K562 (cell line): Measurements from ENCODE around the gene RIMS3. TPM values are rescaled to one million over a fixed set of nuclear protein-coding genes. Genes with fewer than 3 reads are reported as not detected.

Source experiments
- ETV6 ChIP-seq, 3 experiments: fragments of 150-350 bp in 1 of 3; sonication (generic) in 1 of 3; formaldehyde crosslinking in 1 of 3; IDR thresholded peaks; 2 replicates each; pipeline versions ENCODE4 v1.6.1 to v1.8.0; 2014 to 2022; ENCODE audit warnings: borderline replicate concordance in 2 of 3, low read depth in 2 of 3, antibody characterized with exemption in 1 of 3, low read length in 1 of 3, mild to moderate bottlenecking in 1 of 3, missing genetic modification reagents in 1 of 3
- FOXJ3 ChIP-seq: sonication (generic); formaldehyde crosslinking; IDR thresholded peaks from 2 replicates; pipeline ENCODE4 v1.4.0; 2020; ENCODE audit warnings: mild to moderate bottlenecking, missing genetic modification reagents
- NONO ChIP-seq, 2 experiments: fragments of 200-400 bp in 1 of 2; fragments of 450-650 bp in 1 of 2; formaldehyde crosslinking in 1 of 2; IDR thresholded peaks; 2 replicates each; pipeline ENCODE4 v1.6.1; 2017; ENCODE audit warnings: low read depth in 2 of 2, mild to moderate bottlenecking in 2 of 2, moderate library complexity in 2 of 2, low read length in 1 of 2
- POLR2G ChIP-seq: fragments of 200-400 bp; formaldehyde crosslinking; IDR thresholded peaks from 2 replicates; pipeline ENCODE4 v1.6.1; 2017; ENCODE audit warnings: low read depth, mild to moderate bottlenecking, antibody characterized with exemption, low read length, moderate library complexity
- SETDB1 ChIP-seq: IDR thresholded peaks from one replicate; pipeline ENCODE4 v1.6.1; 2012; ENCODE audit warnings: low read length, control low read depth, inconsistent platforms
- TAF15 ChIP-seq: fragments of 200-400 bp; formaldehyde crosslinking; IDR thresholded peaks from 2 replicates; pipeline ENCODE4 v1.6.1; 2017; ENCODE audit warnings: mild to moderate bottlenecking, low read depth, low read length, moderate library complexity
- ZNF778 ChIP-seq: fragments of 450-650 bp; formaldehyde crosslinking; IDR thresholded peaks from 2 replicates; pipeline ENCODE4 v1.4.0; 2020; ENCODE audit warnings: mild to moderate bottlenecking, moderate library complexity
- polyA plus RNA-seq, 8 experiments: library from polyadenylated mRNA; depleted of rRNA in 4 of 8; stranded (reverse) in 5 of 8; unstranded in 3 of 8; fragments of >200 nt; fragmentation: Nextera tagmentation in 2 of 8; fragmentation: Illumina TruSeq in 1 of 8; extraction: Ambion mirVana in 2 of 8; extraction: Trizol in 1 of 8; gene quantifications; 2 replicates each; pipeline versions ENCODE4 v1.2.1 to v1.2.3, GENCODE V29; 2011 to 2014; ENCODE audit warnings: inconsistent platforms in 1 of 8, missing spikeins in 1 of 8
- total RNA-seq, 7 experiments: library from RNA; depleted of rRNA in 6 of 7; stranded (reverse); fragments of >200 nt in 6 of 7; fragmentation: Illumina TruSeq in 2 of 7; extraction: Trizol in 2 of 7; gene quantifications; 2 replicates each; pipeline versions ENCODE4 v1.2.1 to v1.2.3, GENCODE V29; 2011 to 2021; ENCODE audit warnings: low replicate concordance in 1 of 7
- TF ChIP-seq, protein P1 (sequence below), 2 experiments: fragments of 450-650 bp; formaldehyde crosslinking in 1 of 2; IDR thresholded peaks; 2 replicates each; pipeline versions ENCODE4 v1.4.0 to v1.6.1; 2014 to 2020; ENCODE audit warnings: mild to moderate bottlenecking in 2 of 2, borderline replicate concordance in 1 of 2, low read depth in 1 of 2
- TF ChIP-seq, protein P2 (sequence below): sonication (generic); formaldehyde crosslinking; IDR thresholded peaks from 2 replicates; pipeline ENCODE4 v1.4.0; 2020; ENCODE audit warnings: mild to moderate bottlenecking, missing genetic modification reagents
- TF ChIP-seq, protein P3 (sequence below): sonication (generic); formaldehyde crosslinking; IDR thresholded peaks from 2 replicates; pipeline ENCODE4 v1.8.0; 2022; ENCODE audit warnings: missing genetic modification reagents, mild to moderate bottlenecking, moderate library complexity, borderline replicate concordance
- TF ChIP-seq, protein P4 (sequence below): fragments of 250-450 bp; sonication (Bioruptor Pico); IDR thresholded peaks from 2 replicates; pipeline ENCODE4 v1.5.0; 2020; ENCODE audit warnings: mild to moderate bottlenecking, borderline replicate concordance

Gene RIMS3
- total and polyA plus RNA-seq, 9 of the 15 experiments (the other 6 are each of a cell fraction or from before 2014, with no cell fraction given), result 0.06 to 1.2 (median 0.59) TPM

DNA sequence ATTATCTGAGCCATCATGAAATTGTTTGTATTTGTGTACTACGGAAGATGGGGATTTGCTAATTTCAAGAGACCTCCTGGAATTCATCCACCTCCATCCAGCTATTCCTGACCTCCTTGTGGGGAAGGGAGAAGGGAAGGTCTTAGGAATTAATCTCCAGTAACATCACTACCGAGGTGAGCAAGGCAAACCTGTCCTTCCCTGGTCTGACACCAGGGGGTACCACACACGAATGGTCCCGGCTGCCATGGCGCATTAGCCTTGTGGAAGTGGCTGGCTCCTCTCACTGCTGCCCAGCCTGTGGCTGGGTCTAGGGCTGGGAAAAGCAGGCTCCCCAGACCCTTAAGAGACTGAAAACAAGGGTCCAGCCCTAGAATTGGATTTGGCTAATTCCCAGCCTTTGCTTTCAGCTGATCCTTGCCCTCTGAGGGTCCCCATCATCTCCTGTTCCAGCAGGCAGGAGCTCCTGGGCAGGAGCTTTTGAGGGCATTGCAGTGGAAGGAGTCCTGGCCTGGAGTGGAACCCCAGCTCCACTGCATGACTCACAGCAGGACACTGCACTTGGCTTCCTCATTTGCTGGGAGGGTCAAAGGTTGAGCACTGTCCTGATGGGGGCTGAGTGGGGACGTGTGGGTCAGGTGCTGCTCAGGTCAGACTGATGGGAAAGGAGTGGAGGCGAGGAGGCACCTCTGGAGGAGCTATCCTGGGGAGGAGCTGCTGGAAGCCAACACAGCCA lies 34.8 kb downstream of the RIMS3 start (continued):
- TF ChIP-seq, protein P1, sequence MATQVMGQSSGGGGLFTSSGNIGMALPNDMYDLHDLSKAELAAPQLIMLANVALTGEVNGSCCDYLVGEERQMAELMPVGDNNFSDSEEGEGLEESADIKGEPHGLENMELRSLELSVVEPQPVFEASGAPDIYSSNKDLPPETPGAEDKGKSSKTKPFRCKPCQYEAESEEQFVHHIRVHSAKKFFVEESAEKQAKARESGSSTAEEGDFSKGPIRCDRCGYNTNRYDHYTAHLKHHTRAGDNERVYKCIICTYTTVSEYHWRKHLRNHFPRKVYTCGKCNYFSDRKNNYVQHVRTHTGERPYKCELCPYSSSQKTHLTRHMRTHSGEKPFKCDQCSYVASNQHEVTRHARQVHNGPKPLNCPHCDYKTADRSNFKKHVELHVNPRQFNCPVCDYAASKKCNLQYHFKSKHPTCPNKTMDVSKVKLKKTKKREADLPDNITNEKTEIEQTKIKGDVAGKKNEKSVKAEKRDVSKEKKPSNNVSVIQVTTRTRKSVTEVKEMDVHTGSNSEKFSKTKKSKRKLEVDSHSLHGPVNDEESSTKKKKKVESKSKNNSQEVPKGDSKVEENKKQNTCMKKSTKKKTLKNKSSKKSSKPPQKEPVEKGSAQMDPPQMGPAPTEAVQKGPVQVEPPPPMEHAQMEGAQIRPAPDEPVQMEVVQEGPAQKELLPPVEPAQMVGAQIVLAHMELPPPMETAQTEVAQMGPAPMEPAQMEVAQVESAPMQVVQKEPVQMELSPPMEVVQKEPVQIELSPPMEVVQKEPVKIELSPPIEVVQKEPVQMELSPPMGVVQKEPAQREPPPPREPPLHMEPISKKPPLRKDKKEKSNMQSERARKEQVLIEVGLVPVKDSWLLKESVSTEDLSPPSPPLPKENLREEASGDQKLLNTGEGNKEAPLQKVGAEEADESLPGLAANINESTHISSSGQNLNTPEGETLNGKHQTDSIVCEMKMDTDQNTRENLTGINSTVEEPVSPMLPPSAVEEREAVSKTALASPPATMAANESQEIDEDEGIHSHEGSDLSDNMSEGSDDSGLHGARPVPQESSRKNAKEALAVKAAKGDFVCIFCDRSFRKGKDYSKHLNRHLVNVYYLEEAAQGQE (IDR thresholded peaks at IDR 0.05; ENCODE audit: borderline replicate concordance), result peak; percentile 81; the same call in 1 of the 2 replicates
- TF ChIP-seq, protein P1 (CRISPR knock-in tag; IDR thresholded peaks at IDR 0.05; ENCODE audit: low read depth), result no peak
- TF ChIP-seq POLR2G (no peak), SETDB1 (no peak), NONO (IDR thresholded peaks at IDR 0.05; ENCODE audit: low read depth in 2 of 2, low read length in 1 of 2) (no peak), ZNF778 (CRISPR knock-in tag) (no peak), TAF15 (no peak), ETV6 (IDR thresholded peaks at IDR 0.05; ENCODE audit: borderline replicate concordance in 1 of 2, low read depth in 2 of 2, low read length in 1 of 2) (no peak), ETV6 (CRISPR knock-in tag; IDR thresholded peaks at IDR 0.05; ENCODE audit: borderline replicate concordance) (no peak), FOXJ3 (CRISPR knock-in tag) (no peak)
- TF ChIP-seq, protein P2, sequence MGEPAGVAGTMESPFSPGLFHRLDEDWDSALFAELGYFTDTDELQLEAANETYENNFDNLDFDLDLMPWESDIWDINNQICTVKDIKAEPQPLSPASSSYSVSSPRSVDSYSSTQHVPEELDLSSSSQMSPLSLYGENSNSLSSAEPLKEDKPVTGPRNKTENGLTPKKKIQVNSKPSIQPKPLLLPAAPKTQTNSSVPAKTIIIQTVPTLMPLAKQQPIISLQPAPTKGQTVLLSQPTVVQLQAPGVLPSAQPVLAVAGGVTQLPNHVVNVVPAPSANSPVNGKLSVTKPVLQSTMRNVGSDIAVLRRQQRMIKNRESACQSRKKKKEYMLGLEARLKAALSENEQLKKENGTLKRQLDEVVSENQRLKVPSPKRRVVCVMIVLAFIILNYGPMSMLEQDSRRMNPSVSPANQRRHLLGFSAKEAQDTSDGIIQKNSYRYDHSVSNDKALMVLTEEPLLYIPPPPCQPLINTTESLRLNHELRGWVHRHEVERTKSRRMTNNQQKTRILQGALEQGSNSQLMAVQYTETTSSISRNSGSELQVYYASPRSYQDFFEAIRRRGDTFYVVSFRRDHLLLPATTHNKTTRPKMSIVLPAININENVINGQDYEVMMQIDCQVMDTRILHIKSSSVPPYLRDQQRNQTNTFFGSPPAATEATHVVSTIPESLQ (CRISPR knock-in tag), result no peak
- TF ChIP-seq, protein P3, sequence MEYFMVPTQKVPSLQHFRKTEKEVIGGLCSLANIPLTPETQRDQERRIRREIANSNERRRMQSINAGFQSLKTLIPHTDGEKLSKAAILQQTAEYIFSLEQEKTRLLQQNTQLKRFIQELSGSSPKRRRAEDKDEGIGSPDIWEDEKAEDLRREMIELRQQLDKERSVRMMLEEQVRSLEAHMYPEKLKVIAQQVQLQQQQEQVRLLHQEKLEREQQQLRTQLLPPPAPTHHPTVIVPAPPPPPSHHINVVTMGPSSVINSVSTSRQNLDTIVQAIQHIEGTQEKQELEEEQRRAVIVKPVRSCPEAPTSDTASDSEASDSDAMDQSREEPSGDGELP, result 0 out of 2 replicates have a peak, but pooled peaks have one; percentile 28
- TF ChIP-seq, protein P4, sequence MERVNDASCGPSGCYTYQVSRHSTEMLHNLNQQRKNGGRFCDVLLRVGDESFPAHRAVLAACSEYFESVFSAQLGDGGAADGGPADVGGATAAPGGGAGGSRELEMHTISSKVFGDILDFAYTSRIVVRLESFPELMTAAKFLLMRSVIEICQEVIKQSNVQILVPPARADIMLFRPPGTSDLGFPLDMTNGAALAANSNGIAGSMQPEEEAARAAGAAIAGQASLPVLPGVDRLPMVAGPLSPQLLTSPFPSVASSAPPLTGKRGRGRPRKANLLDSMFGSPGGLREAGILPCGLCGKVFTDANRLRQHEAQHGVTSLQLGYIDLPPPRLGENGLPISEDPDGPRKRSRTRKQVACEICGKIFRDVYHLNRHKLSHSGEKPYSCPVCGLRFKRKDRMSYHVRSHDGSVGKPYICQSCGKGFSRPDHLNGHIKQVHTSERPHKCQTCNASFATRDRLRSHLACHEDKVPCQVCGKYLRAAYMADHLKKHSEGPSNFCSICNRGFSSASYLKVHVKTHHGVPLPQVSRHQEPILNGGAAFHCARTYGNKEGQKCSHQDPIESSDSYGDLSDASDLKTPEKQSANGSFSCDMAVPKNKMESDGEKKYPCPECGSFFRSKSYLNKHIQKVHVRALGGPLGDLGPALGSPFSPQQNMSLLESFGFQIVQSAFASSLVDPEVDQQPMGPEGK (CRISPR knock-in tag), result no peak
